HG03432 (cell line): ENCODE measurements around the gene AHCTF1.
A peak's percentile ranks its signal among the peaks of the same experiment; 100 is the strongest.

Experiments
- ATAC-seq: cut with Tn5 transposase; IDR thresholded peaks from one replicate; pipeline ENCODE4 v1.9.1; 2021; ENCODE audit warnings: mild to moderate bottlenecking, moderate library complexity; ENCODE audit not compliant: unreplicated experiment

AHCTF1 gene, protein sequence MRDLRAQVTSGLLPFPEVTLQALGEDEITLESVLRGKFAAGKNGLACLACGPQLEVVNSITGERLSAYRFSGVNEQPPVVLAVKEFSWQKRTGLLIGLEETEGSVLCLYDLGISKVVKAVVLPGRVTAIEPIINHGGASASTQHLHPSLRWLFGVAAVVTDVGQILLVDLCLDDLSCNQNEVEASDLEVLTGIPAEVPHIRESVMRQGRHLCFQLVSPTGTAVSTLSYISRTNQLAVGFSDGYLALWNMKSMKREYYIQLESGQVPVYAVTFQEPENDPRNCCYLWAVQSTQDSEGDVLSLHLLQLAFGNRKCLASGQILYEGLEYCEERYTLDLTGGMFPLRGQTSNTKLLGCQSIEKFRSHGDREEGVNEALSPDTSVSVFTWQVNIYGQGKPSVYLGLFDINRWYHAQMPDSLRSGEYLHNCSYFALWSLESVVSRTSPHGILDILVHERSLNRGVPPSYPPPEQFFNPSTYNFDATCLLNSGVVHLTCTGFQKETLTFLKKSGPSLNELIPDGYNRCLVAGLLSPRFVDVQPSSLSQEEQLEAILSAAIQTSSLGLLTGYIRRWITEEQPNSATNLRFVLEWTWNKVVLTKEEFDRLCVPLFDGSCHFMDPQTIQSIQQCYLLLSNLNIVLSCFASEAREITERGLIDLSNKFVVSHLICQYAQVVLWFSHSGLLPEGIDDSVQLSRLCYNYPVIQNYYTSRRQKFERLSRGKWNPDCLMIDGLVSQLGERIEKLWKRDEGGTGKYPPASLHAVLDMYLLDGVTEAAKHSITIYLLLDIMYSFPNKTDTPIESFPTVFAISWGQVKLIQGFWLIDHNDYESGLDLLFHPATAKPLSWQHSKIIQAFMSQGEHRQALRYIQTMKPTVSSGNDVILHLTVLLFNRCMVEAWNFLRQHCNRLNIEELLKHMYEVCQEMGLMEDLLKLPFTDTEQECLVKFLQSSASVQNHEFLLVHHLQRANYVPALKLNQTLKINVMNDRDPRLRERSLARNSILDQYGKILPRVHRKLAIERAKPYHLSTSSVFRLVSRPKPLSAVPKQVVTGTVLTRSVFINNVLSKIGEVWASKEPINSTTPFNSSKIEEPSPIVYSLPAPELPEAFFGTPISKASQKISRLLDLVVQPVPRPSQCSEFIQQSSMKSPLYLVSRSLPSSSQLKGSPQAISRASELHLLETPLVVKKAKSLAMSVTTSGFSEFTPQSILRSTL (N-terminal part only)

DNA sequence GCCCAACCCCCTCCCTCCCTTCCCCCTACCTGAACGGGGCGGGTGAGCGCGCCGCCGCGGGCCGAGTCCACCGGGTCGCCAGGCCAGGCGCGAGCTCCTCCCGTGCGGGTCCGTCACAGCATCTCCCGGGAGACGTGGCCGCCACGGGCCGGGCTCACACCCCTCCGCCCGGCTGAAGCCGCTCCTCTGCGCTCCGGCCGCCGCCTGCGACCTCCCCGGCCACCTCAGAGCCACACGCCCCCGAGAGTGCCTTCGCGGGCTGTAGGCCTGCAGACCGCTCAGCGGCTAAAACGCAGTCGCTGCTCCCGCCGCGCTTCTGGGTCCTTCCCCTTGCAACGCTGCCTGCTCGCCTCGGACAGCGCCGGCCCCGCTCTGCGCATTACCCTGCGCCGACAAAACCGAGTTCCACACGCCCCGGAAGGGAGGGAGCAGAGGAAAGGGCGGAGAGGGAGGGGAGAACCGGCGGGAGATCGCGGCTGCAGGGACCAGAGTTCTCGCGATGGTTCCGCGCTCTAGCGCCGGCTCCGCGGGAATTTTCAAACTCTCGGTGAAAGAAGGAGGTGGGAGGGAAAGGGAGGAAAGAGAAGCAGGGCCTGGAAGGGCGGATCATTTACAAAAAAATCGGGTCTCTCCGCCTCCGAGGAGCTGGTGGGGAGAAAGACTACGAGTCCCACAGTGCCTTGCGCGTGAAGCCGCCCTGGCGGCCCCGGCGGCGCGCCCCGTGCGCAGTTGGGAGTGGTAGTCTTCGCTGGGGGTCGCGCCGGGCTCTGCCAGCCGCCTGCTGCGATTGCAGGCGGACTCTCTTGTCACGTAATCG, at the start of gene AHCTF1:
Gene AHCTF1, minus strand, starts transcription at position 400 of the 817 bp plus-strand sequence. CDS start 13,578 bp downstream, outside the sequence.
- peak; percentile 92 for ATAC-seq

- no peak for ATAC-seq
Observed at GRCh38 chr1:246978785-246979184, 47.0 kb upstream of the AHCTF1 start.

DNA sequence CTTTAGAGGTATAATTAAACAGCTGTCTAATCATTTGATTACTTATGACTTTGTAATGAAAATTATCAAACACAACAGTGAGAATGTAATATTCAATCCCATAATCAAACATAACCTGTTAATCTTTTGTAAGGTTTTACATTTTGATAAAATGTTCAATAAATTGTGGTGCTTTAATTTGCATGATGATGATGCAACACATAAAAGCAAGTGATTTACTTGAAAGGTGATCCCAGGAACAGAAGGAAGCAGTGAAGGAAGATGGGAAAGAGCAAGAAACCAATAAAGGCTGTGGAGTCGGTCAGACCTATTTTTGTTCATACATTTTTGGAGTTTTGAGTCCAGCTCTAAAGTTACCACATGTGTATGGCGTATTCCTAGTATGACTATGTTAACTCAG, 46.5 kb upstream of the AHCTF1 start:
- ATAC-seq = no peak

GRCh38 chr1:246971969-246972368, 40.2 kb upstream of the AHCTF1 start:
- no peak for ATAC-seq

DNA sequence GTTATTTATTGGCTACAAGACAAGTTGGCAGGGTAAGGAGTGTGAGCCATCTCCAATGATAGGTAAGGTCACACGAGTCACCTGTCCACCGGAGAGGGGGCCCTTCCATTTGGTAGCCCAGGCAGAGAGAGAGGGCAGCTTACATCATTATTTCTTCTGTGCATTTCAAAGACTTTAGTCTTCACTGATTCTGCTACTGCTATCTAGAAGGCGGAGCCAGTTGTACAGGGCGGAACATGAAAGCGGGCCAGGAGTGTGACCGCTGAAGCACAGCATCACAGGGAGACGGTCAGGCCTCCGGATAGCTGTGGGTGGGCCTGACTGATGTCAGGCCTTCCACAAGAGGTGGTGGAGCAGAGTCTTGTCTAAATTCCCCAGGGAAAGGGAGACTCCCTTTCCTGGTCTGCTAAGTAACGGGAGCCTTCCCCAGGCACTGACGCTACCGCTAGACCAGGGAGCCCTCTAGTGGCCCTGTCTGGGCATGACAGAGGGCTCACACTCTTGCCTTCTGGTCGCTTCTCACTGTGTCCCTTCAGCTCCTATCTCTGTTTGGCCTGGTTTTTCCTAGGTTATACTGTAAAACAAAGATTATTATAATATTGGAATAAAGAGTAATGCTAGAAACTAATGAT, 39.5 kb upstream of the AHCTF1 start:
- ATAC-seq = no peak

GRCh38 chr1:246969621-246970020, 37.9 kb upstream of the AHCTF1 start:
- no peak for ATAC-seq

DNA sequence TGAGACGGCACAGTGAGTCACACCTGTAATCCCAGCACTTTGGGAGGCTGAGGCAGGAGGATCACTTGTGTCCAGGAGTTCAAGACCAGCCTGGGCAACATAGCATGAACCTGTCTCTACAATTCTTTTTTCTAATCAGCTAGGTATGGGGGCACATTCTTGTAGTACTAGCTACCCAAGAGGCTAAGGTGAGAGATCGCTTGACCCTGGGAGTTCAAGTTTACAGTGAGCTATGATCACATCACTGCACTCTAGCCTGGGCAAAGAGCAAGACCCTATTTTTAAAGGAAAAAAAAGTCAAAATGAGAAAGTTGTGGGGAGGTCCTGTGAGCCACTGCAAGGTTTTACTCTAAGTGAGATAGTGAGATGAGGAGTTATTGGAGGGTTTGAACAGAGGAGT, 34.8 kb upstream of the AHCTF1 start:
- no peak for ATAC-seq

GRCh38 chr1:246959944-246960693, 28.4 kb upstream of the AHCTF1 start:
- peak; percentile 58 for ATAC-seq

DNA sequence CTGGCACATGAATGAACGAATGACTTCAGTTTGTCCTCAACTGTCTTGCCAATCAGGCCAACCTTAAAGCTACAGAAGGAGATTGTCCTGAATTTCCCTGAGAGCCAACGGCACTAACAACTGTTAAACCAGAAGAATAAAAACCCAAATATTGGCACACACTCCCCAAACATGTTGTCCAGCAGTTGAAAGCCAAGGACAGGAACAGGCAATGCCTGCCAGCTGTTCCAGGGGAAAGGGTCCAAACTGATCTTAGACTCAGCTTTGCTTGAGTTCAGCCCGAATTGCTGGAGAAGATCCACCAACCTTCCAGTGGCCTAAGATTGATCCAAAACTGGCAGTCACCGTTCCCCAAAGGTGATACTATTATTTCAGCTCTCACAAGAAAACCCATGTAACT, 22.4 kb upstream of the AHCTF1 start:
- no peak for ATAC-seq

- ATAC-seq = no peak
Observed at GRCh38 chr1:246951413-246951812, 19.7 kb upstream of the AHCTF1 start.

- no peak for ATAC-seq
Observed at GRCh38 chr1:246949956-246950355, 18.2 kb upstream of the AHCTF1 start.

DNA sequence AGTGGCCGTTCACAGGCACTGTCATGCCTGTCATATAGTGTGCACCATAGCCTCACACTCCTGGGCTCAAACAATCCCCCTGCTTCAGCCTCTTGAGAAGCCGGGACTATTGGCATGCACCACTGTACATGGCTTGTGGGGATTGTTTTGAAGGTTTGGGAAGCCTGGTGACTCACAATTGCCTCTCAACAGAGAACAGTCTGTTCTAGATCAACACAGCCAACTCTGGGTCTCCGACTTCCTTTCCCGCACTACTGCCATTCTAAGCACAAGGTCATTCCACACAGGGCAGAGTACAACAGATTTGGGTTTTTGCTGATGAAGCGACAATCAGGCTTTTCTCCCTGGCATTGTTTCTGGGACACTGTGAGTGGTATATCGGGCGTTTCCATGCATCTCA, 15.5 kb upstream of the AHCTF1 start:
- no peak for ATAC-seq

DNA sequence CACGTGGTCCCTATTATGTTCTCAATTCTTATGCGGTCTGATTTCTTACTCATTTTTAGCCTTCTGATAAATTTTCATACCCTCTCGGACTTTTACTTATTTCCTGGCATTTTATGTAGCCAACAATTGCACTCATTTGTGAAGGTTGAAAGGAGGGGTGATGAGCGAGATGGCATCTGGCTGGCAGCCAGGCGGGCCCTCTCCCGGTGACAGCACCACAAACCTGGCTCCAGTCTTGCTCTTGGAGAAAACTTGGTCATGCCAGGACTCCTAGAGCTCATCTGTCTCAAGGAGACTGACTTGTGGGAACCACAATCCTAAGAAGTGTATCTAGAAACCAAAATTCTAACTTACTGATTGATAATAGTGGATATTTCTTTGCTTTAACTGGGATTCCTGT, 14.6 kb upstream of the AHCTF1 start:
- no peak for ATAC-seq

DNA sequence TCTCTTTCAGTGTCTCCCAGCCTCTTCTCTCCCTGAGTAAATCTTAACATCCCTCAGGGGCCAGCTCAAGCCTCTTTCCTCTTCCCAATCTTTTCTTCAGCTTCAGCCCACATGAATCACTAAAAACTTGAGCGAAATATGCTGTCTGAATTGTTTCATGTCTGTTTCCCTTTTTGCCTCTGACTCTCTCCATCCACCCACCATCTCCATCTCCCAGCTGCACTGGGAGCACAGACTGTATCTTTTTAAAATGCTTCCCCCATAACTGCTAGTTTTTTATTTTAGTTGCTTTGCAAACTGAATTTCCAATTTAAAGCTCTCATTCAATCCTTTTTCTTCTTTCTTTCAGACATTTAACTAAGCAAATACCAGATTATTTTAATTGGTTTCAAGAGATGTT, 3.0 kb upstream of the AHCTF1 start:
- ATAC-seq = no peak

- ATAC-seq = no peak
Observed at GRCh38 chr1:246933893-246934292, 2.1 kb upstream of the AHCTF1 start.

DNA sequence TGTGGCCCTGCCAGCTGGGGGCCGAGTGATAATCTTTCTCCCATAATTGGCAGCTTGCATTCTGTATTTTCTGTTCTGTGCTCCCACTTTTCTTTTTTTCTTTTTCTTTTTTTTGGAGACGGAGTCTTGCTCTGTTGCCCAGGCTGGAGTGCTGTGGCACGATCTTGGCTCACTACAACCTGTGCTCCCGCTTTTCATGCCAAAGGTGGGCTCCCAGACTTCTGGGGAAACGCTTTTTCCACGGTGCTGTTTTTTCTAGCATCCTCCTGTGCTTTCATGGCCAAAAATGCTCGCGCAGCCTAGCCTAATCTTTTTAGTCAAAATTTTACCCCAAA, 585 bp upstream of the AHCTF1 start:
- ATAC-seq = no peak

- peak; percentile 31 for ATAC-seq
Observed at GRCh38 chr1:246930830-246931548, 759 bp downstream of the AHCTF1 start.

GRCh38 chr1:246925997-246926626, 5.6 kb downstream of the AHCTF1 start:
- ATAC-seq = no peak
